Activated CD8-positive, alpha-beta memory T cell treated with anti-CD3 and anti-CD28 coated beads, Interleukin-2, amount 50 U/mL, for 4 hours (primary cell): ENCODE measurements around the gene CPM.
"Not testable (repeated sequence)": the region's sequence is repeated elsewhere in the genome, so short reads cannot be mapped to it uniquely, and the experiment has no call there.

Experiments used
- DNase-seq: peaks from one replicate; pipeline ENCODE4 v3.0.0-alpha.2; 2020

The CPM gene

GRCh38 chr12:68844788-68845695 is 87.9 kb downstream of the CPM start:
- no peak for DNase-seq

GRCh38 chr12:68844318-68844745 is 88.6 kb downstream of the CPM start:
- DNase-seq: no peak

- no peak for DNase-seq
These were observed 90.0 kb downstream of the CPM start for GRCh38 chr12:68842784-68843567.

DNA sequence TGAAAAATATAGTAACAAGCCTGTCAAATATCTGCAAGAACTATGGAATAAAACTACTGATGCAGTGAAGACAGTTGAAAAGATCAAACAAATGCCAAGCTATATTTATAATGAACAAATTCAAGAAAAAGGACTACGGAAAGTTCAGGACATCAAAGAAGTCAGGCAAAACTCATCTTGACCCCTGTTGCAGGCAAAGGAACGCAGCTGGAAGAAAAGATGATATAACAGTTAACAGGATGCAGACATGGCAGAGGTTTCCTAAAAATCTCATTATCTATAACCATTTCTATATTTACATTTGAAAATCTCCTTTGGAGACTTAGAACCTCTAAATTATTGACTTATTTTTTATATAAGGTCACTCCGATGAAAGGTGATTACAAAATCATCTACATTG is 90.8 kb downstream of the CPM start:
- DNase-seq: no peak

GRCh38 chr12:68841717-68842116 is 91.3 kb downstream of the CPM start:
- DNase-seq: no peak

- DNase-seq: not testable (repeated sequence)
These were observed 91.8 kb downstream of the CPM start for GRCh38 chr12:68841175-68841574.

DNA sequence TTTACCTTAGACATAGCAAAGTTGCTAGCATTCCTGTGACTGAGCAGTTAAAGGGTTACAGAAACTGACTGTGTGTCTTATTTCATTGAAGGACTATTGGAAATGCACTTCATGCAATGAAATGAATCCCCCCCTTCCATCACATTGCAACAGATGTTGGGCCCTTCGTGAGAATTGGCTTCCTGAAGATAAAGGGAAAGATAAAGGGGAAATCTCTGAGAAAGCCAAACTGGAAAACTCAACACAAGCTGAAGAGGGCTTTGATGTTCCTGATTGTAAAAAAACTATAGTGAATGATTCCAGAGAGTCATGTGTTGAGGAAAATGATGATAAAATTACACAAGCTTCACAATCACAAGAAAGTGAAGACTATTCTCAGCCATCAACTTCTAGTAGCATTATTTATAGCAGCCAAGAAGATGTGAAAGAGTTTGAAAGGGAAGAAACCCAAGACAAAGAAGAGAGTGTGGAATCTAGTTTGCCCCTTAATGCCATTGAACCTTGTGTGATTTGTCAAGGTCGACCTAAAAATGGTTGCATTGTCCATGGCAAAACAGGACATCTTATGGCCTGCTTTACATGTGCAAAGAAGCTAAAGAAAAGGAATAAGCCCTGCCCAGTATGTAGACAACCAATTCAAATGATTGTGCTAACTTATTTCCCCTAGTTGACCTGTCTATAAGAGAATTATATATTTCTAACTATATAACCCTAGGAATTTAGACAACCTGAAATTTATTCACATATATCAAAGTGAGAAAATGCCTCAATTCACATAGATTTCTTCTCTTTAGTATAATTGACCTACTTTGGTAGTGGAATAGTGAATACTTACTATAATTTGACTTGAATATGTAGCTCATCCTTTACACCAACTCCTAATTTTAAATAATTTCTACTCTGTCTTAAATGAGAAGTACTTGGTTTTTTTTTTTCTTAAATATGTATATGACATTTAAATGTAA is 93.5 kb downstream of the CPM start:
- no peak for DNase-seq

GRCh38 chr12:68838046-68838886 is 94.7 kb downstream of the CPM start:
- DNase-seq: no peak

GRCh38 chr12:68837215-68837614 is 95.8 kb downstream of the CPM start:
- DNase-seq: no peak

DNA sequence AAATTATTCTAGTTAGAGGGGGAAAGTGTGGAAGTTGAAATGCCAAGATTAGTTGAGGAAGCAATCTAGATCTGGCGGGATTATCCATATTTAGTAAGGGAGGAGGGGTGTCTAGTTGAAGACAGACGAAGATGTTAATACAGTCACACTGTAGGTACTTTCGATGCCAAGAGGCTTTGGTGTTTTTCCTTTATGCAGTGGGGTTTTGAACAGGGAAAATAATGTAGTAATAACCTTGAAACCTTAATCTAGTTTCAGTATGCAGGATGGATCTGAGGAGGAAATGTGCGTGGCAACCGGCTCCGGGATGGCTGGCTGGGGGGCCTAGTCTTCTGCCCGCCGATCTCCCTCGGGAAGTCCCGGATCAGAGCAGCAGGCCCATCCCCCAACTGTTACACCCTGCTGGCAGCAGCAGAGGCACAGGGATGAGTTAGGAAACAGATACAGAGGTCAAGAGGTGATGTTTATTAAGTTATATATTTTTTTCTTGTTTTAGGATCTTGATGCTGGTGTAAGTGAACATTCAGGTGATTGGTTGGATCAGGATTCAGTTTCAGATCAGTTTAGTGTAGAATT is 97.5 kb downstream of the CPM start:
- no peak for DNase-seq

DNA sequence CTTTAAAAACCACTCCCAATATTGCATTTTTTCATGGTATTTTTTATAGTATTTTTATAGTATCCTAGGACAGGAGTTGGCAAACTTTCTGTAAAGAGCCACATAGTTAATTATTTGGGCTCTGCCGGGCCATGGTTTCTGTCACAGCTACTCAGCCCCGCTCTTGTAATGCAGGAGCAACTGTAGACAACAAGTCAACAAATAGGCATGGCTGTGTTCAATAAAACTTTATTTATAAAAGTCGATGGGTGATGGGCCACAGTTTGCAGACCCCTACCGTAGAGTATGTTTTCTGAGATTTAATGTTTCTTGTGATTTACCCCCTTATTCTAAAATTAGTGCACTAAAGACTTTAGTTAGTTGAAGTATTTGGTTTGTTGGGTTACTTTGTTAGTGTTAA is 99.5 kb downstream of the CPM start:
- no peak for DNase-seq

DNA sequence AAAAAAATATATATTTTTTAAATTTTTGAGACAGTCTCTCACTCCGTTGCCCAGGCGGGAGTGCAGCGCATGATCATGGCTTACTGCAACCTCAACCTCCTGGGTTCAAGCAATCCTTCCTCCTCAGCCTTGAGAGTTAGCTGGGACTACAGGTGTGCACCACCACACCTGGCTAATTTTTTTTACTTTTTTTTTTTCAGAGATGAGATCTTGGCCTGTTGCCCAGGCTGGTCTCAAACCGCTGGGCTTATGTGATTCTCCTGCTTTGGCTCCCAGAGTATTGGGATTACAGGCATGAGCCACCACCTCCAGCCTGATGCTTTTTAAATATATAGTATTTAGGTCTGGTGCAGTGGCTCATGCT is 100.5 kb downstream of the CPM start:
- no peak for DNase-seq

DNA sequence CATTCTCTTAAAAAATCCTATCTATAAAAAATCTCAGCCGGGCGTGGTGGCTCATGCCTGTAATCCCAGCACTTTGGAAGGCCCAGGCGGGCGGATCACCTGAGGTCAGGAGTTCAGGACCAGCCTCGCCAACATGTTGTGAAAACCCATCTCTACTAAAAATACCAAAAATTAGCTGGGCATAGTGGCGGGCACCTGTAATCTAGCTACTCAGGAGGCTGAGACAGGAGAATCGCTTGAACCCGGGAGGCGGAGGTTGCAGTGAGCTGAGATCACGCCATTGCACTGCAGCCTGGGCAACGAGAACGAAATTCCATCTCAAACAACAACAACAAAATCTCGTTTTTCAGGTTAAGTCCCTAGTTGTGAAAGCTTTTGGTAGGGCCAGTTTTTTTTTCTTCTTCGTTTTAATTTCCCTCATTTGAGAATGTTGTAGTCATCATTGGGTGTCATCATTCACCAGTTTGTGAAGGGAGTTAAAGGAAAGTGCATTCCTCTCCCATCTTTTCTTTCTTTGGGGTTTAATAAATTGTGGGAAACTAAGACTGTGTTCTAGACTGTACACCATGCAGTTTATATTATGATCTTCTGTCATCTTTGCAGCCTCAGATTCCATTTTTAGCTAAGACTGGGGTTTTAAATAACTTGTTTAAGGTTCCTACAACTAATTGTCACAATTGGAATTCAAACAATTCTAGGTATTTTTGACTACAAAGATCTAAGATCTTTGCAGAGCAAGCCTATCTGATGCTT is 101.0 kb downstream of the CPM start:
- no peak for DNase-seq

- no peak for DNase-seq
These were observed 101.7 kb downstream of the CPM start for GRCh38 chr12:68831272-68831671.

- DNase-seq: no peak
These were observed 104.3 kb downstream of the CPM start for GRCh38 chr12:68828672-68829068.

GRCh38 chr12:68827895-68828671 is 104.9 kb downstream of the CPM start:
- DNase-seq: no peak

GRCh38 chr12:68825569-68826217 is 107.3 kb downstream of the CPM start:
- no peak for DNase-seq

- no peak for DNase-seq
These were observed 108.2 kb downstream of the CPM start for GRCh38 chr12:68824597-68825250.

GRCh38 chr12:68824131-68824530 is 108.8 kb downstream of the CPM start:
- no peak for DNase-seq
